GM23338 (cell line): ENCODE results near the gene EMC10. TPM values are rescaled to one million over a fixed set of nuclear protein-coding genes. Genes with fewer than 3 reads are reported as not detected.

Experiments used
- ATAC-seq: fragments of 200-7000 bp; cut with Tn5 transposase; 3 replicates; pipeline ENCODE4 v1.9.1; 2020
- DNase-seq: peaks from one replicate; pipeline ENCODE4 v3.0.0-alpha.2; 2015; ENCODE audit warnings: low spot score
- H2AFZ ChIP-seq: fragments of 200-600 bp; sonication (generic); 2 replicates; pipeline ENCODE4 v1.8.0; 2016; ENCODE audit warnings: antibody characterized with exemption, mild to moderate bottlenecking, moderate library complexity
- H3F3A ChIP-seq: fragments of 200-600 bp; sonication (generic); replicated peaks from 2 replicates; pipeline ENCODE4 v1.8.0; 2017; ENCODE audit warnings: antibody characterized with exemption, mixed run types, low read depth
- H3K27ac ChIP-seq: fragments of 200-600 bp; sonication (generic); 2 replicates; pipeline ENCODE4 v1.6.1; 2016; ENCODE audit warnings: low read depth
- H3K27me3 ChIP-seq: fragments of 200-600 bp; sonication (generic); 2 replicates; pipeline ENCODE4 v1.8.0; 2016; ENCODE audit warnings: mild to moderate bottlenecking, mixed run types, moderate library complexity; ENCODE audit not compliant: insufficient read depth
- H3K36me3 ChIP-seq: fragments of 200-600 bp; sonication (generic); 2 replicates; pipeline ENCODE4 v1.8.0; 2016; ENCODE audit warnings: mild to moderate bottlenecking; ENCODE audit not compliant: insufficient read depth
- H3K4me1 ChIP-seq: fragments of 200-600 bp; sonication (generic); 2 replicates; pipeline ENCODE4 v1.8.0; 2016; ENCODE audit warnings: mild to moderate bottlenecking, moderate library complexity; ENCODE audit not compliant: insufficient read depth
- H3K4me2 ChIP-seq: fragments of 200-600 bp; sonication (generic); 2 replicates; pipeline ENCODE4 v1.7.1; 2017; ENCODE audit warnings: mixed run types
- H3K4me3 ChIP-seq: fragments of 200-600 bp; sonication (generic); 2 replicates; pipeline ENCODE4 v1.6.1; 2016; ENCODE audit warnings: mixed run types
- H3K79me2 ChIP-seq: fragments of 200-600 bp; sonication (generic); replicated peaks from 2 replicates; pipeline ENCODE4 v1.8.0; 2017; ENCODE audit warnings: mild to moderate bottlenecking; ENCODE audit not compliant: insufficient read depth
- H3K9me2 ChIP-seq: fragments of 200-600 bp; sonication (generic); 2 replicates; pipeline ENCODE4 v1.8.0; 2017; ENCODE audit not compliant: insufficient read depth
- H4K20me1 ChIP-seq: fragments of 200-600 bp; sonication (generic); replicated peaks from 2 replicates; pipeline ENCODE4 v1.8.0; 2017; ENCODE audit warnings: mild to moderate bottlenecking; ENCODE audit not compliant: insufficient read depth
- H3K27ac Mint-ChIP-seq: 2 replicates; pipeline ENCODE4 v1.8.0; 2020; ENCODE audit warnings: inconsistent platforms, mild to moderate bottlenecking, moderate library complexity, mixed read lengths
- H3K27me3 Mint-ChIP-seq: 3 replicates; pipeline ENCODE4 v1.8.0; 2022; ENCODE audit warnings: low read depth, mild to moderate bottlenecking, moderate library complexity, mixed read lengths, inconsistent platforms; ENCODE audit not compliant: insufficient read depth, poor library complexity
- H3K36me3 Mint-ChIP-seq: 3 replicates; pipeline ENCODE4 v1.8.0; 2021; ENCODE audit warnings: low read depth, mild to moderate bottlenecking, inconsistent platforms, moderate library complexity, mixed read lengths
- H3K4me1 Mint-ChIP-seq: 3 replicates; pipeline ENCODE4 v1.8.0; 2020; ENCODE audit warnings: mild to moderate bottlenecking, inconsistent platforms, mixed read lengths
- H3K4me3 Mint-ChIP-seq: 3 replicates; pipeline ENCODE4 v1.8.0; 2021; ENCODE audit warnings: moderate library complexity, mild to moderate bottlenecking, inconsistent platforms, mixed read lengths
- H3K9me3 Mint-ChIP-seq: 3 replicates; pipeline ENCODE4 v1.8.0; 2020; ENCODE audit warnings: moderate library complexity, mild to moderate bottlenecking, inconsistent platforms, mixed read lengths
- CREB1 ChIP-seq: fragments of 250-450 bp; sonication (Bioruptor Pico); IDR thresholded peaks from 2 replicates; pipeline ENCODE4 v1.5.0; 2020; ENCODE audit warnings: low read depth, mild to moderate bottlenecking, moderate library complexity
- ETS1 ChIP-seq: IDR thresholded peaks from 2 replicates; pipeline ENCODE4 v1.6.1; 2016; ENCODE audit warnings: antibody characterized with exemption
- POLR2AphosphoS5 ChIP-seq: IDR thresholded peaks from 2 replicates; pipeline ENCODE4 v1.6.1; 2016; ENCODE audit warnings: antibody characterized with exemption, low read depth
- REST ChIP-seq: IDR thresholded peaks from one replicate; pipeline ENCODE4 v1.6.1; 2018; ENCODE audit warnings: antibody characterized with exemption; ENCODE audit not compliant: unreplicated experiment
- STAT1 ChIP-seq: IDR thresholded peaks from one replicate; pipeline ENCODE4 v1.6.1; 2016; ENCODE audit warnings: antibody characterized with exemption; ENCODE audit not compliant: unreplicated experiment
- ZNF114 ChIP-seq: fragments of 250-450 bp; sonication (Bioruptor Pico); IDR thresholded peaks from 2 replicates; pipeline ENCODE4 v1.5.0; 2020; ENCODE audit warnings: mild to moderate bottlenecking, moderate library complexity
- ZNF462 ChIP-seq: fragments of 250-450 bp; sonication (Bioruptor Pico); IDR thresholded peaks from 2 replicates; pipeline ENCODE4 v1.5.0; 2020; ENCODE audit warnings: mild to moderate bottlenecking, moderate library complexity
- polyA plus RNA-seq: library from polyadenylated mRNA; unstranded; fragments of >200 nt; fragmentation: Nextera tagmentation; extraction: Ambion mirVana; gene quantifications from 2 replicates; pipeline ENCODE4 v1.2.1, GENCODE V29; 2016
- total RNA-seq: library from RNA; depleted of rRNA; stranded (reverse); fragments of >200 nt; shearing (Covaris generic); gene quantifications from 2 replicates; pipeline ENCODE4 v1.2.3, GENCODE V29; 2014

Gene EMC10
- total and polyA plus RNA-seq, 2 experiments from 2014 or later: 24.8 to 113 TPM

GRCh38 chr19:50510700-50511068 lies 34.4 kb downstream of the EMC10 start (continued):
- TF ChIP-seq REST: no peak

GRCh38 chr19:50511069-50511822 lies 34.9 kb downstream of the EMC10 start, which contains the start of gene JOSD2:
TSS of gene JOSD2 (minus strand) at chr19:50511191. CDS start at chr19:50510431, 760 bp downstream.
- Histone ChIP-seq H3K79me2 (no peaks in the 10 kb centered on the region), H3K4me1 (peaks cover 8% of the 10 kb centered on the region; the same call in 1 of the 2 replicates), H3F3A (no peaks in the 10 kb centered on the region), H3K27me3 (peaks cover 21% of the 10 kb centered on the region), H3K4me2 (peak within 1 kb of the TSS; percentile 78), H4K20me1 (no peaks in the 10 kb centered on the region; the same call in 1 of the 2 replicates), H3K4me3 (peak within 1 kb of the TSS; percentile 61), H3K36me3 (no peaks in the 10 kb centered on the region), H3K9me2 (no peaks in the 10 kb centered on the region), H2AFZ (peak within 1 kb of the TSS; percentile 48; the same call in 1 of the 2 replicates), H3K27ac (no peak within 1 kb of the TSS)
- H3K27ac Mint-ChIP-seq: no peak within 1 kb of the TSS
- ATAC-seq: peak; percentile 36; the same call in 1 of the 3 replicates
- H3K36me3 Mint-ChIP-seq: peaks cover 33% of the 10 kb centered on the region
- peaks cover 10% of the 10 kb centered on the region for H3K27me3 Mint-ChIP-seq
- DNase-seq: peak; percentile 100
- no peak for TF ChIP-seq ZNF462 (CRISPR knock-in tag)
- peak; percentile 98 for TF ChIP-seq ETS1
- no peak for TF ChIP-seq CREB1 (CRISPR knock-in tag)
- no peak for TF ChIP-seq STAT1
- TF ChIP-seq POLR2AphosphoS5: peak; percentile 62; the same call in 1 of the 2 replicates
- no peak for TF ChIP-seq ZNF114 (CRISPR knock-in tag)
- no peak within 1 kb of the TSS for H3K4me3 Mint-ChIP-seq
- no peaks in the 10 kb centered on the region for H3K4me1 Mint-ChIP-seq
- peaks cover 93% of the 10 kb centered on the region for H3K9me3 Mint-ChIP-seq
